ENCODE measurements around the gene CCNB1IP1. TPM values are rescaled to one million over a fixed set of nuclear protein-coding genes. Genes with fewer than 3 reads are reported as not detected.

CCNB1IP1 gene
- total RNA-seq, 1 donor, result 42.7 TPM

GRCh38 chr14:20350860-20351259 lies 17.8 kb upstream of the CCNB1IP1 start:
- Histone ChIP-seq H3K27ac (ENCODE audit: low read depth, low read length) (peak overlapping the region; percentile 8), H3K4me1 (ENCODE audit: insufficient read depth, low read length) (no peaks in the 10 kb centered on the region), H2AFZ (ENCODE audit: low read length) (no peak overlapping the region), H3K36me3 (ENCODE audit: insufficient read depth, low read length) (peaks cover 77% of the 10 kb centered on the region), H3K79me2 (ENCODE audit: insufficient read depth, low read length) (no peaks in the 10 kb centered on the region), H3K4me3 (ENCODE audit: insufficient read depth, low read length) (no peak overlapping the region), H4K20me1 (ENCODE audit: insufficient read depth, low read length) (peaks cover 3% of the 10 kb centered on the region), H3K27me3 (ENCODE audit: insufficient read depth, low read length) (no peaks in the 10 kb centered on the region), H3K9me3 (ENCODE audit: low read depth, low read length) (no peaks in the 10 kb centered on the region), H3K4me2 (ENCODE audit: insufficient read depth, low read length) (no peak overlapping the region)
- DNase-seq (ENCODE audit: insufficient read length, low spot score, missing footprints), result no peak
- TF ChIP-seq CTCF (IDR thresholded peaks at IDR 0.05; ENCODE audit: extremely low read depth, low read depth, low read length), result peak; percentile 23

GRCh38 chr14:20350282-20350681 lies 17.2 kb upstream of the CCNB1IP1 start:
- Histone ChIP-seq H3K27ac (ENCODE audit: low read depth, low read length) (no peak overlapping the region), H4K20me1 (ENCODE audit: insufficient read depth, low read length) (peaks cover 3% of the 10 kb centered on the region), H3K36me3 (ENCODE audit: insufficient read depth, low read length) (peaks cover 73% of the 10 kb centered on the region), H3K4me2 (ENCODE audit: insufficient read depth, low read length) (no peak overlapping the region), H2AFZ (ENCODE audit: low read length) (no peak overlapping the region), H3K4me3 (ENCODE audit: insufficient read depth, low read length) (no peak overlapping the region), H3K9me3 (ENCODE audit: low read depth, low read length) (no peaks in the 10 kb centered on the region), H3K27me3 (ENCODE audit: insufficient read depth, low read length) (no peaks in the 10 kb centered on the region), H3K79me2 (ENCODE audit: insufficient read depth, low read length) (peaks cover under 1% of the 10 kb centered on the region), H3K4me1 (ENCODE audit: insufficient read depth, low read length) (no peaks in the 10 kb centered on the region)
- TF ChIP-seq CTCF (IDR thresholded peaks at IDR 0.05; ENCODE audit: extremely low read depth, low read depth, low read length), result no peak
- DNase-seq (ENCODE audit: insufficient read length, low spot score, missing footprints), result no peak

GRCh38 chr14:20347747-20348146 lies 14.7 kb upstream of the CCNB1IP1 start:
- H3K79me2 ChIP-seq (ENCODE audit: insufficient read depth, low read length), result peaks cover 11% of the 10 kb centered on the region
- no peaks in the 10 kb centered on the region for H3K27me3 ChIP-seq (ENCODE audit: insufficient read depth, low read length)
- no peaks in the 10 kb centered on the region for H3K9me3 ChIP-seq (ENCODE audit: low read depth, low read length)
- H2AFZ ChIP-seq (ENCODE audit: low read length), result no peak overlapping the region
- H3K27ac ChIP-seq (ENCODE audit: low read depth, low read length), result no peak overlapping the region
- H4K20me1 ChIP-seq (ENCODE audit: insufficient read depth, low read length), result peaks cover 3% of the 10 kb centered on the region
- H3K4me2 ChIP-seq (ENCODE audit: insufficient read depth, low read length), result no peak overlapping the region
- peaks cover 5% of the 10 kb centered on the region for H3K4me1 ChIP-seq (ENCODE audit: insufficient read depth, low read length)
- TF ChIP-seq CTCF (IDR thresholded peaks at IDR 0.05; ENCODE audit: extremely low read depth, low read depth, low read length), result no peak
- H3K4me3 ChIP-seq (ENCODE audit: insufficient read depth, low read length), result no peak overlapping the region
- peaks cover 57% of the 10 kb centered on the region for H3K36me3 ChIP-seq (ENCODE audit: insufficient read depth, low read length)
- no peak for DNase-seq (ENCODE audit: insufficient read length, low spot score, missing footprints)

GRCh38 chr14:20346713-20347112 lies 13.6 kb upstream of the CCNB1IP1 start:
- Histone ChIP-seq H3K27me3 (ENCODE audit: insufficient read depth, low read length) (no peaks in the 10 kb centered on the region), H3K27ac (ENCODE audit: low read depth, low read length) (no peak overlapping the region), H3K4me3 (ENCODE audit: insufficient read depth, low read length) (no peak overlapping the region), H3K79me2 (ENCODE audit: insufficient read depth, low read length) (peaks cover 11% of the 10 kb centered on the region), H3K9me3 (ENCODE audit: low read depth, low read length) (no peaks in the 10 kb centered on the region), H4K20me1 (ENCODE audit: insufficient read depth, low read length) (peaks cover 3% of the 10 kb centered on the region), H3K4me1 (ENCODE audit: insufficient read depth, low read length) (peaks cover 5% of the 10 kb centered on the region), H2AFZ (ENCODE audit: low read length) (no peak overlapping the region), H3K4me2 (ENCODE audit: insufficient read depth, low read length) (no peak overlapping the region), H3K36me3 (ENCODE audit: insufficient read depth, low read length) (peaks cover 46% of the 10 kb centered on the region)
- no peak for DNase-seq (ENCODE audit: insufficient read length, low spot score, missing footprints)
- no peak for TF ChIP-seq CTCF (IDR thresholded peaks at IDR 0.05; ENCODE audit: extremely low read depth, low read depth, low read length)
